ENCODE results near the gene NDOR1.

Gene NDOR1

GRCh38 chr9:137244486-137245449, 39.3 kb downstream of the NDOR1 start:
- Histone ChIP-seq H3K4me1 (ENCODE audit: control insufficient read depth, insufficient read depth, low read length) (peaks cover 22% of the 10 kb centered on the region), H3K27me3 (ENCODE audit: control insufficient read depth, insufficient read depth, low read length) (no peaks in the 10 kb centered on the region; the same call in 1 of the 2 replicates), H3K36me3 (ENCODE audit: control insufficient read depth, insufficient read depth, low read length) (peaks cover 22% of the 10 kb centered on the region), H3K9ac (ENCODE audit: low read depth, low read length) (no peak overlapping the region), H3K9me3 (ENCODE audit: control insufficient read depth, insufficient read depth, low read length) (no peaks in the 10 kb centered on the region), H3K27ac (ENCODE audit: low read depth, low read length) (peak overlapping the region; percentile 67), H3K4me3 (ENCODE audit: low read depth, low read length) (no peak overlapping the region)

GRCh38 chr9:137245450-137246421, 40.2 kb downstream of the NDOR1 start:
- Histone ChIP-seq H3K36me3 (ENCODE audit: control insufficient read depth, insufficient read depth, low read length) (peaks cover 22% of the 10 kb centered on the region), H3K4me1 (ENCODE audit: control insufficient read depth, insufficient read depth, low read length) (peaks cover 22% of the 10 kb centered on the region), H3K4me3 (ENCODE audit: low read depth, low read length) (no peak overlapping the region), H3K9ac (ENCODE audit: low read depth, low read length) (no peak overlapping the region), H3K9me3 (ENCODE audit: control insufficient read depth, insufficient read depth, low read length) (no peaks in the 10 kb centered on the region), H3K27ac (ENCODE audit: low read depth, low read length) (no peak overlapping the region), H3K27me3 (ENCODE audit: control insufficient read depth, insufficient read depth, low read length) (no peaks in the 10 kb centered on the region; the same call in 1 of the 2 replicates)

- no peak overlapping the region for H3K27ac ChIP-seq (ENCODE audit: low read depth, low read length)
- H3K36me3 ChIP-seq (ENCODE audit: control insufficient read depth, insufficient read depth, low read length): peaks cover 17% of the 10 kb centered on the region
- no peaks in the 10 kb centered on the region for H3K9me3 ChIP-seq (ENCODE audit: control insufficient read depth, insufficient read depth, low read length)
- no peaks in the 10 kb centered on the region; the same call in 1 of the 2 replicates for H3K27me3 ChIP-seq (ENCODE audit: control insufficient read depth, insufficient read depth, low read length)
- no peak overlapping the region for H3K4me3 ChIP-seq (ENCODE audit: low read depth, low read length)
- H3K4me1 ChIP-seq (ENCODE audit: control insufficient read depth, insufficient read depth, low read length): peaks cover 23% of the 10 kb centered on the region
- no peak overlapping the region for H3K9ac ChIP-seq (ENCODE audit: low read depth, low read length)
These were observed 41.8 kb downstream of the NDOR1 start for GRCh38 chr9:137247135-137247915.

- H3K9me3 ChIP-seq (ENCODE audit: control insufficient read depth, insufficient read depth, low read length): no peaks in the 10 kb centered on the region
- peaks cover 19% of the 10 kb centered on the region for H3K4me1 ChIP-seq (ENCODE audit: control insufficient read depth, insufficient read depth, low read length)
- H3K9ac ChIP-seq (ENCODE audit: low read depth, low read length): no peak overlapping the region
- no peak overlapping the region for H3K27ac ChIP-seq (ENCODE audit: low read depth, low read length)
- H3K27me3 ChIP-seq (ENCODE audit: control insufficient read depth, insufficient read depth, low read length): no peaks in the 10 kb centered on the region; the same call in 1 of the 2 replicates
- peaks cover 11% of the 10 kb centered on the region for H3K36me3 ChIP-seq (ENCODE audit: control insufficient read depth, insufficient read depth, low read length)
- H3K4me3 ChIP-seq (ENCODE audit: low read depth, low read length): no peak overlapping the region
These were observed 42.3 kb downstream of the NDOR1 start for GRCh38 chr9:137247916-137248175.

- no peaks in the 10 kb centered on the region for H3K9me3 ChIP-seq (ENCODE audit: control insufficient read depth, insufficient read depth, low read length)
- H3K27ac ChIP-seq (ENCODE audit: low read depth, low read length): no peak overlapping the region
- H3K27me3 ChIP-seq (ENCODE audit: control insufficient read depth, insufficient read depth, low read length): no peaks in the 10 kb centered on the region; the same call in none of the 2 replicates
- no peaks in the 10 kb centered on the region for H3K36me3 ChIP-seq (ENCODE audit: control insufficient read depth, insufficient read depth, low read length)
- H3K9ac ChIP-seq (ENCODE audit: low read depth, low read length): no peak overlapping the region
- peaks cover 5% of the 10 kb centered on the region for H3K4me1 ChIP-seq (ENCODE audit: control insufficient read depth, insufficient read depth, low read length)
- no peak overlapping the region for H3K4me3 ChIP-seq (ENCODE audit: low read depth, low read length)
These were observed 45.1 kb downstream of the NDOR1 start for GRCh38 chr9:137250329-137251193.

- peaks cover 9% of the 10 kb centered on the region for H3K4me1 ChIP-seq (ENCODE audit: control insufficient read depth, insufficient read depth, low read length)
- peaks cover 1% of the 10 kb centered on the region; the same call in 1 of the 2 replicates for H3K36me3 ChIP-seq (ENCODE audit: control insufficient read depth, insufficient read depth, low read length)
- no peaks in the 10 kb centered on the region for H3K9me3 ChIP-seq (ENCODE audit: control insufficient read depth, insufficient read depth, low read length)
- no peak within 1 kb of the TSS for H3K27ac ChIP-seq (ENCODE audit: low read depth, low read length)
- no peaks in the 10 kb centered on the region; the same call in none of the 2 replicates for H3K27me3 ChIP-seq (ENCODE audit: control insufficient read depth, insufficient read depth, low read length)
- no peak within 1 kb of the TSS for H3K9ac ChIP-seq (ENCODE audit: low read depth, low read length)
- no peak within 1 kb of the TSS for H3K4me3 ChIP-seq (ENCODE audit: low read depth, low read length)
These were observed 45.6 kb downstream of the NDOR1 start, which contains the start of gene STPG3 for GRCh38 chr9:137251194-137251461. STPG3 (plus strand) TSS chr9:137251286; CDS start chr9:137251287, 1 bp downstream.

GRCh38 chr9:137251490-137252268, 46.2 kb downstream of the NDOR1 start:
- Histone ChIP-seq H3K9ac (ENCODE audit: low read depth, low read length) (no peak overlapping the region), H3K27ac (ENCODE audit: low read depth, low read length) (no peak overlapping the region), H3K4me1 (ENCODE audit: control insufficient read depth, insufficient read depth, low read length) (peaks cover 11% of the 10 kb centered on the region), H3K9me3 (ENCODE audit: control insufficient read depth, insufficient read depth, low read length) (no peaks in the 10 kb centered on the region), H3K36me3 (ENCODE audit: control insufficient read depth, insufficient read depth, low read length) (peaks cover 7% of the 10 kb centered on the region), H3K4me3 (ENCODE audit: low read depth, low read length) (no peak overlapping the region), H3K27me3 (ENCODE audit: control insufficient read depth, insufficient read depth, low read length) (no peaks in the 10 kb centered on the region; the same call in none of the 2 replicates)

- Histone ChIP-seq H3K4me1 (ENCODE audit: control insufficient read depth, insufficient read depth, low read length) (peaks cover 11% of the 10 kb centered on the region), H3K27me3 (ENCODE audit: control insufficient read depth, insufficient read depth, low read length) (no peaks in the 10 kb centered on the region; the same call in none of the 2 replicates), H3K9ac (ENCODE audit: low read depth, low read length) (no peak overlapping the region), H3K9me3 (ENCODE audit: control insufficient read depth, insufficient read depth, low read length) (no peaks in the 10 kb centered on the region), H3K36me3 (ENCODE audit: control insufficient read depth, insufficient read depth, low read length) (peaks cover 12% of the 10 kb centered on the region), H3K4me3 (ENCODE audit: low read depth, low read length) (no peak overlapping the region), H3K27ac (ENCODE audit: low read depth, low read length) (no peak overlapping the region)
These were observed 47.3 kb downstream of the NDOR1 start for GRCh38 chr9:137252555-137253506.

Data from HUES48 (cell line).